DND-41 (cell line): ENCODE measurements around the gene ENO2.

Experiments
- EZH2 ChIP-seq: IDR thresholded peaks from 3 replicates; pipeline ENCODE4 v1.6.1; 2012; ENCODE audit warnings: borderline replicate concordance, low read depth, mild to moderate bottlenecking, moderate library complexity, low read length, inconsistent platforms; ENCODE audit not compliant: severe bottlenecking
- TF ChIP-seq, protein P1 (sequence below): IDR thresholded peaks from 2 replicates; pipeline ENCODE4 v1.5.1; 2012; ENCODE audit warnings: borderline replicate concordance, low read length, moderate library complexity, mild to moderate bottlenecking; ENCODE audit not compliant: poor library complexity, severe bottlenecking; ENCODE audit errors: extremely low read depth

DNA sequence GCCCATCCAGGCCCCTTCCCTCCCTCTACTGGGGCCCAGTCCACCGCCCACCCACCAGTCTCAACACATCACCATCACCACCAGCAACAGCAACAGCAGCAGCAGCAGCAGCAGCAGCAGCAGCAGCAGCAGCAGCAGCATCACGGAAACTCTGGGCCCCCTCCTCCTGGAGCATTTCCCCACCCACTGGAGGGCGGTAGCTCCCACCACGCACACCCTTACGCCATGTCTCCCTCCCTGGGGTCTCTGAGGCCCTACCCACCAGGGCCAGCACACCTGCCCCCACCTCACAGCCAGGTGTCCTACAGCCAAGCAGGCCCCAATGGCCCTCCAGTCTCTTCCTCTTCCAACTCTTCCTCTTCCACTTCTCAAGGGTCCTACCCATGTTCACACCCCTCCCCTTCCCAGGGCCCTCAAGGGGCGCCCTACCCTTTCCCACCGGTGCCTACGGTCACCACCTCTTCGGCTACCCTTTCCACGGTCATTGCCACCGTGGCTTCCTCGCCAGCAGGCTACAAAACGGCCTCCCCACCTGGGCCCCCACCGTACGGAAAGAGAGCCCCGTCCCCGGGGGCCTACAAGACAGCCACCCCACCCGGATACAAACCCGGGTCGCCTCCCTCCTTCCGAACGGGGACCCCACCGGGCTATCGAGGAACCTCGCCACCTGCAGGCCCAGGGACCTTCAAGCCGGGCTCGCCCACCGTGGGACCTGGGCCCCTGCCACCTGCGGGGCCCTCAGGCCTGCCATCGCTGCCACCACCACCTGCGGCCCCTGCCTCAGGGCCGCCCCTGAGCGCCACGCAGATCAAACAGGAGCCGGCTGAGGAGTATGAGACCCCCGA is 22.5 kb downstream of the ENO2 start:
- TF ChIP-seq, protein P1, sequence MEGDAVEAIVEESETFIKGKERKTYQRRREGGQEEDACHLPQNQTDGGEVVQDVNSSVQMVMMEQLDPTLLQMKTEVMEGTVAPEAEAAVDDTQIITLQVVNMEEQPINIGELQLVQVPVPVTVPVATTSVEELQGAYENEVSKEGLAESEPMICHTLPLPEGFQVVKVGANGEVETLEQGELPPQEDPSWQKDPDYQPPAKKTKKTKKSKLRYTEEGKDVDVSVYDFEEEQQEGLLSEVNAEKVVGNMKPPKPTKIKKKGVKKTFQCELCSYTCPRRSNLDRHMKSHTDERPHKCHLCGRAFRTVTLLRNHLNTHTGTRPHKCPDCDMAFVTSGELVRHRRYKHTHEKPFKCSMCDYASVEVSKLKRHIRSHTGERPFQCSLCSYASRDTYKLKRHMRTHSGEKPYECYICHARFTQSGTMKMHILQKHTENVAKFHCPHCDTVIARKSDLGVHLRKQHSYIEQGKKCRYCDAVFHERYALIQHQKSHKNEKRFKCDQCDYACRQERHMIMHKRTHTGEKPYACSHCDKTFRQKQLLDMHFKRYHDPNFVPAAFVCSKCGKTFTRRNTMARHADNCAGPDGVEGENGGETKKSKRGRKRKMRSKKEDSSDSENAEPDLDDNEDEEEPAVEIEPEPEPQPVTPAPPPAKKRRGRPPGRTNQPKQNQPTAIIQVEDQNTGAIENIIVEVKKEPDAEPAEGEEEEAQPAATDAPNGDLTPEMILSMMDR: peak; percentile 38
- no peak for TF ChIP-seq EZH2
